ENCODE data around the gene TJP2.
"Not testable (repeated sequence)": the region's sequence is repeated elsewhere in the genome, so short reads cannot be mapped to it uniquely, and the experiment has no call there.

The TJP2 gene

DNA sequence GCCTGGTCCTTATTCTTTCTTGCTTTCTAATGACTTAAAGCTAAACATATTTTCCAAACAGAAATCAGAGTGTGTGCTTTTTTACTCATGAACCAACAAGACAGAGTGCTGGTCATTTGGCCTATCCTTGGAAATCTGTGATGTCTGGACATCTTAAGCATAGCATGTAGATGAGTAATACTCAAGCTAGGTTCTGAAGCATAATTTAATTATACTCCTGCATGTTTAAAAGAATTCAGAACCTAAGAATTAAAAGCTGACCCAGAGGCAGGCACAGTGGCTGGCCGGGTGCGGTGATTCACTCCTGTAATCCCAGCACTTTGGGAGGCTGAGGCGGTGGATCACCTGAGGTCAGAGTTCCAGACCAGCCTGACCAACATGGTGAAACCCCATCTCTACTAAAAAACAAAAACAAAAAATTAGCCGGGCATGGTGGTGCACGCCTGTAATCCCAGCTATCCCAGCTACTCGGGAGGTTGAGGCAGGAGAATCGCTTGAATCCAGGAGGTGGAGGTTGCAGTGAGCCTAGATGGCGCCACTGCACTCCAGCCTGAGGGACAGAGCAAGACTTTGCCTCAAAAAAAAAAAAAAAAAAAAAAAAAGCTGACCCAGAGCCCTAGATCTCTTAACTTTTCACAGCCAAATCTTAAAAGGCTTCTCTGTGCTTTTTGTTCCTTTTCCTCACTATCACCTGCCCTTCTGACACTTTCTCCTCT is 16.2 kb upstream of the TJP2 start:
- Histone ChIP-seq H3K9me3 (ENCODE audit: control insufficient read depth, insufficient read depth, low read depth, low read length) (no peaks in the 10 kb centered on the region), H3K27ac (ENCODE audit: extremely low read depth, low read depth, low read length) (no peak overlapping the region), H3K4me1 (ENCODE audit: control insufficient read depth, insufficient read depth, low read length) (no peaks in the 10 kb centered on the region), H3K4me3 (ENCODE audit: low read depth, low read length) (no peak overlapping the region), H3K36me3 (ENCODE audit: control insufficient read depth in 2 of 2, insufficient read depth in 1 of 2, low read length in 2 of 2) (no peaks in the 10 kb centered on the region)
- ChIA-PET POLR2A (interaction anchor here (0.6 to 0.7 kb wide), 2 partner anchors 166 to 546 kb away, joined by 3 to 6 read pairs; no protein-coding TSS in a partner anchor), CTCF (interaction anchor here (0.6 to 2.6 kb wide), 28 partner anchors 9 to 731 kb away, joined by 3 to 16 read pairs (median 3); no protein-coding TSS in a partner anchor)
- no peak for TF ChIP-seq GLI2 (tag by site-specific recombination; IDR thresholded peaks at IDR 0.05; ENCODE audit: borderline replicate concordance, low read depth)

DNA sequence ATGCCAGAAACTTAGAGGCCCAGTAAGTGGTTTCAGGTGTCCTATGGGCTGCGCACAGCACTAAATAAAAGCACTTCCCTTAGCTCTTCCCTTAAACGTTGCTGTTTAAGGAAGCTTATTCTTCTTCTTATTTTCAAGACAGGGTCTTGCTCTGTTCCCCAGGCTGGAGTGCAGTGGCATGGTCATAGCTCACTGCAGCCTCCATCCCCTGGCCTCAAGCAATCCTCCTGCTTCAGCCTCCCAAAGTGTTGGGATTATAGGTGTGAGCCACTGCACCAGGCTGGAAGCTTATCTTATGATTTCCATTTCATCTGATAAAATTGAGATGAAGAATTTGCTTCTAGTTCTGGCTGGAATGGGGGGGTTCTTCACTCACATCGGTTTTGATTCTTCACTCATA is 15.6 kb upstream of the TJP2 start:
- H3K9me3 ChIP-seq (ENCODE audit: control insufficient read depth, insufficient read depth, low read depth, low read length), result no peaks in the 10 kb centered on the region
- CTCF ChIA-PET, result interaction anchor here (0.7 to 2.6 kb wide), 26 partner anchors 9 to 731 kb away, joined by 3 to 16 read pairs (median 4); no protein-coding TSS in a partner anchor
- no peak for TF ChIP-seq YY1 (tag by site-specific recombination; IDR thresholded peaks at IDR 0.05)
- TF ChIP-seq ZNF544 (tag by site-specific recombination; IDR thresholded peaks at IDR 0.05), result no peak
- TF ChIP-seq HIC1 (tag by site-specific recombination; IDR thresholded peaks at IDR 0.05), result no peak
- no peak for TF ChIP-seq EGR2 (tag by site-specific recombination; IDR thresholded peaks at IDR 0.05; ENCODE audit: low read depth)
- no peak for TF ChIP-seq ZSCAN16 (tag by site-specific recombination; IDR thresholded peaks at IDR 0.05)
- TF ChIP-seq ZFP37 (tag by site-specific recombination; IDR thresholded peaks at IDR 0.05), result no peak
- TF ChIP-seq ZNF138 (tag by site-specific recombination; IDR thresholded peaks at IDR 0.05; ENCODE audit: borderline replicate concordance), result no peak
- TF ChIP-seq, protein P1, sequence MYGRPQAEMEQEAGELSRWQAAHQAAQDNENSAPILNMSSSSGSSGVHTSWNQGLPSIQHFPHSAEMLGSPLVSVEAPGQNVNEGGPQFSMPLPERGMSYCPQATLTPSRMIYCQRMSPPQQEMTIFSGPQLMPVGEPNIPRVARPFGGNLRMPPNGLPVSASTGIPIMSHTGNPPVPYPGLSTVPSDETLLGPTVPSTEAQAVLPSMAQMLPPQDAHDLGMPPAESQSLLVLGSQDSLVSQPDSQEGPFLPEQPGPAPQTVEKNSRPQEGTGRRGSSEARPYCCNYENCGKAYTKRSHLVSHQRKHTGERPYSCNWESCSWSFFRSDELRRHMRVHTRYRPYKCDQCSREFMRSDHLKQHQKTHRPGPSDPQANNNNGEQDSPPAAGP (tag by site-specific recombination; IDR thresholded peaks at IDR 0.05), result no peak
- TF ChIP-seq ZNF501 (tag by site-specific recombination; IDR thresholded peaks at IDR 0.05), result no peak
- TF ChIP-seq ZNF169 (tag by site-specific recombination; IDR thresholded peaks at IDR 0.05), result no peak
- TF ChIP-seq ZNF248 (tag by site-specific recombination; IDR thresholded peaks at IDR 0.05), result no peak
- TF ChIP-seq PRDM1 (tag by site-specific recombination; IDR thresholded peaks at IDR 0.05), result no peak
- TF ChIP-seq ZNF549 (tag by site-specific recombination; IDR thresholded peaks at IDR 0.05), result no peak
- no peak for TF ChIP-seq ZNF449 (tag by site-specific recombination; IDR thresholded peaks at IDR 0.05)
- no peaks in the 10 kb centered on the region for H3K36me3 ChIP-seq (ENCODE audit: control insufficient read depth in 2 of 2, insufficient read depth in 1 of 2, low read length in 2 of 2)
- H3K4me1 ChIP-seq (ENCODE audit: control insufficient read depth, insufficient read depth, low read length), result no peaks in the 10 kb centered on the region
- H3K4me3 ChIP-seq (ENCODE audit: low read depth, low read length), result no peak overlapping the region
- POLR2A ChIA-PET, result interaction anchor here (0.6 kb wide), 1 partner anchor 547 kb away, joined by 3 read pairs; no protein-coding TSS in a partner anchor
- no peak overlapping the region for H3K27ac ChIP-seq (ENCODE audit: extremely low read depth, low read depth, low read length)

DNA sequence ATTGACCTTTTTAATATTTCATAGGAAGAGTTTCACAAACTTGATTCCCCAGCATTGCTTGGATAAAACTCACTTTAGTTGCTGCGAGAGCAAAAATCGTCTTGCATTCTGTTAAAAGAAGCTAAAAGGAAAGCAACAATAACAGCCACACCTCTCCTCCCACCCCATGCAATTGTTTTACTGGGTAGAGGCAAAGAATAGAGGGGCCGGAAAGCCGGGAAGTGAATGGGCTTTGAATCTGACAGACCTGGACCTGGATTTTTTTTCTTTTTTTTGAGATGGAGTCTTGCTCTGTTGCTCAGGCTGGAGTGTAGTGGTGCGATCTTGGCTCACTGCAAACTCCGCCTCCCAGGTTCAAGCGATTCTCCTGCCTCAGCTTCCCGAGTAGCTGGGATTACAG is 9.5 kb upstream of the TJP2 start:
- H3K9me3 ChIP-seq (ENCODE audit: control insufficient read depth, insufficient read depth, low read depth, low read length); H3K27ac ChIP-seq (ENCODE audit: extremely low read depth, low read depth, low read length); H3K4me1 ChIP-seq (ENCODE audit: control insufficient read depth, insufficient read depth, low read length); H3K4me3 ChIP-seq (ENCODE audit: low read depth, low read length); H3K36me3 ChIP-seq (ENCODE audit: control insufficient read depth in 2 of 2, insufficient read depth in 1 of 2, low read length in 2 of 2); POLR2A ChIA-PET: not testable (repeated sequence)
- CTCF ChIA-PET, result interaction anchor here (0.7 to 1.4 kb wide), 4 partner anchors 10 to 96 kb away, joined by 3 to 4 read pairs (median 3); no protein-coding TSS in a partner anchor
